Choroid plexus epithelial cell (primary cell): Measurements from ENCODE around the gene POLA1.
A peak's percentile ranks its signal among the peaks of the same experiment; 100 is the strongest.

Experiments used
- DNase-seq: peaks from one replicate; pipeline ENCODE4 v3.0.0-alpha.2; 2010; ENCODE audit warnings: low read depth
- H3K4me3 ChIP-seq: 2 replicates; pipeline ENCODE4 v1.5.1; 2011; ENCODE audit warnings: low read depth, mild to moderate bottlenecking, control low read depth, low read length, moderate library complexity
- TF ChIP-seq, protein P1 (sequence below): conservative IDR thresholded peaks from 2 replicates; pipeline ENCODE4 v1.5.1; 2011; ENCODE audit warnings: low read depth, mild to moderate bottlenecking, control low read depth, inconsistent platforms, low read length, moderate library complexity

POLA1 gene

DNA sequence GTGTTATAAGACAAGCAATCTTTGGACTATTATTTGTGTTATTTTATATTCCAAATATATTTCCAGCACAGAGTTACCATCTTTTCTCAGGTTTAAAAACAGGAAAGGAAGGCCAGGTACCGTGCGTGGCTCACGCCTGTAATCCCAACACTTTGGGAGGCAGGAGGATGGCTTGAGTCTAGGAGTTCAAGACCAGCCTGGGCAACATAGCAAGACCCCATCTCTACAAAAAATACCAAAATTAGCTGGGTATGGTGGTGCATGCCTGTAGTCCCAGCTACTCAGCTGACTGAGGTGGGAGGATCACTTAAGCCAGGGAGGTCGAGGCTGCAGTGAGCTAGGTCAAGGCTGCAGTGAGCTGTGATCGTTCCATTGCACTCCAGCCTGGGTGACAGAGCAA, 140.0 kb downstream of the POLA1 start:
- TF ChIP-seq, protein P1, sequence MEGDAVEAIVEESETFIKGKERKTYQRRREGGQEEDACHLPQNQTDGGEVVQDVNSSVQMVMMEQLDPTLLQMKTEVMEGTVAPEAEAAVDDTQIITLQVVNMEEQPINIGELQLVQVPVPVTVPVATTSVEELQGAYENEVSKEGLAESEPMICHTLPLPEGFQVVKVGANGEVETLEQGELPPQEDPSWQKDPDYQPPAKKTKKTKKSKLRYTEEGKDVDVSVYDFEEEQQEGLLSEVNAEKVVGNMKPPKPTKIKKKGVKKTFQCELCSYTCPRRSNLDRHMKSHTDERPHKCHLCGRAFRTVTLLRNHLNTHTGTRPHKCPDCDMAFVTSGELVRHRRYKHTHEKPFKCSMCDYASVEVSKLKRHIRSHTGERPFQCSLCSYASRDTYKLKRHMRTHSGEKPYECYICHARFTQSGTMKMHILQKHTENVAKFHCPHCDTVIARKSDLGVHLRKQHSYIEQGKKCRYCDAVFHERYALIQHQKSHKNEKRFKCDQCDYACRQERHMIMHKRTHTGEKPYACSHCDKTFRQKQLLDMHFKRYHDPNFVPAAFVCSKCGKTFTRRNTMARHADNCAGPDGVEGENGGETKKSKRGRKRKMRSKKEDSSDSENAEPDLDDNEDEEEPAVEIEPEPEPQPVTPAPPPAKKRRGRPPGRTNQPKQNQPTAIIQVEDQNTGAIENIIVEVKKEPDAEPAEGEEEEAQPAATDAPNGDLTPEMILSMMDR, result no peak
- H3K4me3 ChIP-seq, result no peak overlapping the region
- no peak for DNase-seq

DNA sequence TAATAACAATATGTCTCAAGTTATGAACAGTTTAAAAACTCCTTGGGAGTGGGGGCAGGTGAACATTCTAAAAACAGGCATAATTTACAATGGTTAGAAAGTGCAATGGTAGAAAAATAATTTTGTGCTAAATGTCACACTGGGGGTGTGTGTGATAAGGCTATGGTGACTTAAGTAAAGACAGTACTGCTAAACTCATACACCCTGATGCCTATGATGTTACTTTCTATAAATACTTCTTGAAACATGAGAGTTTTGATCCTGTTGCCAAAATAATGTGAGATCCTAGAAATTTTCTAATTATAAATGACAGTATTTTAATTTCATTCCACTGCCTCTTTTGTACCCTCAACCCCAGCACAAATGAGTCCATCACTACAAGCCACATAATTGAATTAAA, 144.2 kb downstream of the POLA1 start:
- TF ChIP-seq, protein P1, result no peak
- no peak for DNase-seq
- no peak overlapping the region for H3K4me3 ChIP-seq

DNA sequence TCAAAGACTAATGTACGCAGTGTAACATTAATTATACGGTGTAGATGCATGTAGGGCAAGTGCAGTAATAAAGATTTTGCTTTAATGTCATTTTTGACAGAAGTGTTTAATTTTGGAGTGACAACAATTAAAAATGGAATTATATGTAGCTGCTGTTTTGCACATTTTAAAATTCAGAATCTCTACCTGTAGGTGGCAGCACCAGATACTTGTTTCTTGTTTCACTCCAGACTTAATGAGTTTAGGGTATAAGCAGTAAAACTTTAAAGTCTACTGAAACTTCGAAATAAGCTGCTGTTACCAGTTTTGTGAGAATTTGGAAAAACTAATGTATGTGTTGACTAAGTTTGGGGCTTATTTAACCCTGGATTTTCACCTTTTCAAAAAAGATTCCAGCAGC, 144.9 kb downstream of the POLA1 start:
- H3K4me3 ChIP-seq, result no peak overlapping the region
- TF ChIP-seq, protein P1, result peak; percentile 39
- DNase-seq, result peak; percentile 62

DNA sequence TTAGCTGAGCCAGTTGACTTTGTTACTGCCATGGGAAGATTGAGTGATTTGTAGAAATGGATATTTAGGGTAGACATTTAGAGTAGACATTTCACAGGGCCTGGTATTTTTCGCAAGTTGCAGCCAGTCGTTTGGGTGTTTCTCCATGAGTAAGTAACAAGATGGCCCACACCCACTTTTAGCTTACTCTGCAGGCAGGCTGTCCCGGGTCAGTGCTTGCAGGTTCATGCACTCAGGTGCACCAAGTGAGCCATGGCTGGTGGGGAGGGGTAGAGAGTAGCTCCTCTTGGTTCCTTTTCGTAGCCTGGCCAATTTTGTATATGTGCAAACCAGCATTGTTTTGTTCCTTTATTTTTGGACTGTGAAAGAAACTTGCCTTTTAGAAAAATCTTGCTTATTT, 145.6 kb downstream of the POLA1 start:
- H3K4me3 ChIP-seq, result no peak overlapping the region
- TF ChIP-seq, protein P1, result no peak
- DNase-seq, result no peak

DNA sequence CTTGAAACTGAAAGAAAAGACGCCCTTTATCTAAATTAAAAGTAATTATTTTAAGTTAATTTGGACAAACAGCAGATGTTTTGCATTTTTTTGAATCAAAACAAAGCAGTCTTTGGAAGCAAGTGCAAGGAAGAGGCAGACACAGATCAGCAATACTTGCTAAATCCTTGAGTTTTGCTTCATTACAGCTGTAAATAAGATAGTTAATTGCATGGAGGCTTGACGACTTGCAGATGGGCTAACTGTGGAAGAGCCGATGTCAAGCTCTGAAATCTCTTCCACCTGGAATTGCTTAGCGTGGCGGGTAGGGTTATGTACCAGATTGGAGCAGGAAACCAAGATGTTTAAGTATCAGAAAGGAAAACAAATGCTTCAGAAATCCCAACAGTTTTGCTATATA, 148.8 kb downstream of the POLA1 start:
- TF ChIP-seq, protein P1, result no peak

DNA sequence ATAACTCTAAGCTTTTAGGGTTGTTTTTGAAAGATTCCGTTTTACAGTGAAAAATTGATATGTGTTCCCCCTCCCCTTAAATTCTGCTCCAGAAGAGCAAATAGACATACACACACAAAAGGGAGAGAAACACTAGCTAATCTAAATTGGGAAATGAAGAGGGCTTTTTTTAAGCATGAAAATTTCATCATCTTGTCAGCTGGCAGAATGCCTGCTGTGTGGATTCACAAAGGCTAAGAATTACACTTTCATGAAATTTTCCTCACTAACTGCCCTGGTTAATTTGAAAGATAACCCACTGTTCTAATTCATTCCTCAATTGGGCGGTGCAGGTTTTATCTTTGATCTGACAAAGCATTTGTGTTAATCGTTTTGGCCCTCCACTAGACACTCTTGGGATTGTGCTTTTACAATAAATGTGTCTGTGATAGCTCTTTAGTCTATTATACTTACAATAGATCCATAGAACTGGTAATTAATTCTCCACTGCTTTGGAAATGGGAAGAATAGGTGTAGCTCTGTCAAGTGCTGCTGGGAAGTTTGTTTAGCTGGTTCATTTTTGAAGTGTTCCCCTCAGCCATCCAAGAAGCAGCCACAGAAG, 152.9 kb downstream of the POLA1 start:
- peak; percentile 64 for DNase-seq
- no peak overlapping the region for H3K4me3 ChIP-seq
- TF ChIP-seq, protein P1, result no peak

More for the DNA sequence above, 148.8 kb downstream of the POLA1 start:
- H3K4me3 ChIP-seq, result no peak overlapping the region
- peak; percentile 2 for DNase-seq

DNA sequence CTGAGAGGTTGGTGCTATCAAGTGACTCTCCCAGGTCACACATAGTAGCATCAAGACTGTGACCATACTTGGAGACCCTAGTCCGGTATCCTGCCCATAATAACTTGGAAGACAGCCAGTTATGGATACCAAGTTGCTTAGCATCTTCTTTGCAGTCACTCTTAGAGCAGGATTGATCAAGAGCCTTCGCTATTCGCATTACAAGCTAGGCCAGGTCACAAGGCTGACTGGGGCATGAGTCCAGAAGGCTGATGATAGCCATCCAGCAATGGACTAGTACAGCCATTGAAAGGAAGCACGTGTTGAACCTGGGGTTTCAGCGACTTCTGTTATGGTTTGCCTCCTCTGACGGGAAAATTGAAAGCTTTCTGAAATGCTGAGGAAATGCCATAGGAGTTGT, 157.6 kb downstream of the POLA1 start:
- TF ChIP-seq, protein P1, result no peak
- DNase-seq, result no peak
- no peak overlapping the region for H3K4me3 ChIP-seq
